ACC112 (cell line): ENCODE results near the gene MYO15A.
"Not testable (repeated sequence)": the region's sequence is repeated elsewhere in the genome, so short reads cannot be mapped to it uniquely, and the experiment has no call there.

Experiments
- H2AFZ ChIP-seq: fragments of 200-600 bp; sonication (generic); one replicate; pipeline ENCODE4 v1.6.0; 2017; ENCODE audit warnings: antibody characterized with exemption, low read length; ENCODE audit not compliant: unreplicated experiment
- H3K27ac ChIP-seq: fragments of 200-600 bp; sonication (generic); 2 replicates; pipeline ENCODE4 v1.5.1; 2014; ENCODE audit warnings: low read depth, mild to moderate bottlenecking, antibody characterized with exemption, low read length, moderate library complexity
- H3K27me3 ChIP-seq: fragments of 200-600 bp; sonication (generic); 2 replicates; pipeline ENCODE4 v1.6.1; 2014; ENCODE audit warnings: mild to moderate bottlenecking, antibody characterized with exemption, low read length, moderate library complexity, mixed read lengths; ENCODE audit not compliant: insufficient read depth
- H3K36me3 ChIP-seq: fragments of 200-600 bp; sonication (generic); 2 replicates; pipeline ENCODE4 v1.6.1; 2016; ENCODE audit warnings: mild to moderate bottlenecking, antibody characterized with exemption, low read length, moderate library complexity, mixed read lengths; ENCODE audit not compliant: insufficient read depth
- H3K4me1 ChIP-seq: fragments of 200-600 bp; sonication (generic); one replicate; pipeline ENCODE4 v1.6.1; 2016; ENCODE audit warnings: low read length, mixed read lengths; ENCODE audit not compliant: insufficient read depth, unreplicated experiment, control insufficient read depth
- H3K4me3 ChIP-seq: fragments of 200-600 bp; sonication (generic); 2 replicates; pipeline ENCODE4 v1.5.1; 2014; ENCODE audit warnings: mild to moderate bottlenecking, low read depth, low read length
- H3K79me2 ChIP-seq: fragments of 200-600 bp; sonication (generic); one replicate; pipeline ENCODE4 v1.6.0; 2016; ENCODE audit warnings: low read length; ENCODE audit not compliant: control insufficient read depth, unreplicated experiment, insufficient read depth

The MYO15A gene

GRCh38 chr17:18197535-18198194 is 89.1 kb downstream of the MYO15A start:
- Histone ChIP-seq H3K79me2 (peaks cover 89% of the 10 kb centered on the region), H3K27ac (no peak overlapping the region), H3K36me3 (peaks cover 16% of the 10 kb centered on the region), H3K4me1 (no peaks in the 10 kb centered on the region), H3K4me3 (no peak overlapping the region), H3K27me3 (no peaks in the 10 kb centered on the region), H2AFZ (no peak overlapping the region)

GRCh38 chr17:18198530-18198929 is 90.0 kb downstream of the MYO15A start:
- no peak overlapping the region for H2AFZ ChIP-seq
- H3K4me3 ChIP-seq: no peak overlapping the region
- H3K79me2 ChIP-seq: peaks cover 85% of the 10 kb centered on the region
- peaks cover 16% of the 10 kb centered on the region for H3K36me3 ChIP-seq
- H3K27ac ChIP-seq: no peak overlapping the region
- H3K27me3 ChIP-seq: no peaks in the 10 kb centered on the region
- H3K4me1 ChIP-seq: no peaks in the 10 kb centered on the region

GRCh38 chr17:18201108-18201507 is 92.6 kb downstream of the MYO15A start:
- Histone ChIP-seq H3K4me1 (no peaks in the 10 kb centered on the region), H3K27ac (no peak overlapping the region), H3K27me3 (no peaks in the 10 kb centered on the region), H3K79me2 (peaks cover 72% of the 10 kb centered on the region), H3K36me3 (peaks cover 14% of the 10 kb centered on the region), H2AFZ (no peak overlapping the region), H3K4me3 (no peak overlapping the region)

- Histone ChIP-seq H3K36me3 (peaks cover 15% of the 10 kb centered on the region; the same call in 1 of the 2 replicates), H3K4me3 (no peak overlapping the region), H3K27me3 (no peaks in the 10 kb centered on the region), H2AFZ (no peak overlapping the region), H3K4me1 (no peaks in the 10 kb centered on the region), H3K79me2 (peaks cover 53% of the 10 kb centered on the region), H3K27ac (no peak overlapping the region)
These were observed 94.8 kb downstream of the MYO15A start for GRCh38 chr17:18203308-18203707.

- Histone ChIP-seq H3K36me3 (peaks cover 22% of the 10 kb centered on the region), H2AFZ (no peak overlapping the region), H3K4me3 (no peak overlapping the region), H3K4me1 (no peaks in the 10 kb centered on the region), H3K79me2 (peaks cover 29% of the 10 kb centered on the region), H3K27ac (no peak overlapping the region), H3K27me3 (no peaks in the 10 kb centered on the region)
These were observed 97.3 kb downstream of the MYO15A start for GRCh38 chr17:18205861-18206260.

- no peak overlapping the region for H3K4me3 ChIP-seq
- peaks cover 22% of the 10 kb centered on the region for H3K36me3 ChIP-seq
- H3K27ac ChIP-seq: no peak overlapping the region
- H3K27me3 ChIP-seq: no peaks in the 10 kb centered on the region
- H3K79me2 ChIP-seq: peaks cover 21% of the 10 kb centered on the region
- no peaks in the 10 kb centered on the region for H3K4me1 ChIP-seq
- H2AFZ ChIP-seq: no peak overlapping the region
These were observed 98.4 kb downstream of the MYO15A start for GRCh38 chr17:18206962-18207361.

- H3K79me2 ChIP-seq: peaks cover 15% of the 10 kb centered on the region
- H3K36me3 ChIP-seq: peaks cover 22% of the 10 kb centered on the region
- H3K4me3 ChIP-seq: no peak overlapping the region
- H3K4me1 ChIP-seq: no peaks in the 10 kb centered on the region
- no peaks in the 10 kb centered on the region for H3K27me3 ChIP-seq
- H2AFZ ChIP-seq: no peak overlapping the region
- H3K27ac ChIP-seq: no peak overlapping the region
These were observed 99.5 kb downstream of the MYO15A start for GRCh38 chr17:18208092-18208491.

GRCh38 chr17:18213666-18214270 is 105.2 kb downstream of the MYO15A start:
- no peak overlapping the region for H3K27ac ChIP-seq
- no peak overlapping the region for H2AFZ ChIP-seq
- peaks cover 10% of the 10 kb centered on the region for H3K36me3 ChIP-seq
- H3K4me1 ChIP-seq: peaks cover 5% of the 10 kb centered on the region
- H3K4me3 ChIP-seq: no peak overlapping the region
- no peaks in the 10 kb centered on the region for H3K79me2 ChIP-seq
- no peaks in the 10 kb centered on the region for H3K27me3 ChIP-seq

GRCh38 chr17:18216906-18217305 is 108.3 kb downstream of the MYO15A start:
- not testable (repeated sequence) for H3K4me3 ChIP-seq, H3K36me3 ChIP-seq, H3K27ac ChIP-seq, H3K27me3 ChIP-seq, H3K79me2 ChIP-seq, H2AFZ ChIP-seq
- peaks cover 27% of the 10 kb centered on the region for H3K4me1 ChIP-seq

GRCh38 chr17:18217412-18218015 is 109.0 kb downstream of the MYO15A start:
- H2AFZ ChIP-seq: no peak overlapping the region
- peaks cover 27% of the 10 kb centered on the region for H3K4me1 ChIP-seq
- H3K36me3 ChIP-seq: no peaks in the 10 kb centered on the region
- H3K27ac ChIP-seq: no peak overlapping the region
- no peaks in the 10 kb centered on the region for H3K79me2 ChIP-seq
- H3K4me3 ChIP-seq: no peak overlapping the region
- no peaks in the 10 kb centered on the region for H3K27me3 ChIP-seq
